DOHH2 (cell line): ENCODE data around the gene ANKMY1.

ENCODE experiments used
- EZH2phosphoT487 ChIP-seq: fragments of 200-600 bp; sonication (generic); IDR thresholded peaks from 2 replicates; pipeline ENCODE4 v1.6.1; 2017; ENCODE audit warnings: borderline replicate concordance, mild to moderate bottlenecking, antibody characterized with exemption, low read length, moderate library complexity, mixed read lengths
- TF ChIP-seq, protein P1 (sequence below): fragments of 200-600 bp; sonication (generic); IDR thresholded peaks from one replicate; pipeline ENCODE4 v1.5.1; 2014; ENCODE audit warnings: antibody characterized with exemption, mild to moderate bottlenecking, low read depth, low read length; ENCODE audit not compliant: poor library complexity, severe bottlenecking

GRCh38 chr2:240599141-240599583, 41.4 kb upstream of the ANKMY1 start:
- TF ChIP-seq, protein P1, sequence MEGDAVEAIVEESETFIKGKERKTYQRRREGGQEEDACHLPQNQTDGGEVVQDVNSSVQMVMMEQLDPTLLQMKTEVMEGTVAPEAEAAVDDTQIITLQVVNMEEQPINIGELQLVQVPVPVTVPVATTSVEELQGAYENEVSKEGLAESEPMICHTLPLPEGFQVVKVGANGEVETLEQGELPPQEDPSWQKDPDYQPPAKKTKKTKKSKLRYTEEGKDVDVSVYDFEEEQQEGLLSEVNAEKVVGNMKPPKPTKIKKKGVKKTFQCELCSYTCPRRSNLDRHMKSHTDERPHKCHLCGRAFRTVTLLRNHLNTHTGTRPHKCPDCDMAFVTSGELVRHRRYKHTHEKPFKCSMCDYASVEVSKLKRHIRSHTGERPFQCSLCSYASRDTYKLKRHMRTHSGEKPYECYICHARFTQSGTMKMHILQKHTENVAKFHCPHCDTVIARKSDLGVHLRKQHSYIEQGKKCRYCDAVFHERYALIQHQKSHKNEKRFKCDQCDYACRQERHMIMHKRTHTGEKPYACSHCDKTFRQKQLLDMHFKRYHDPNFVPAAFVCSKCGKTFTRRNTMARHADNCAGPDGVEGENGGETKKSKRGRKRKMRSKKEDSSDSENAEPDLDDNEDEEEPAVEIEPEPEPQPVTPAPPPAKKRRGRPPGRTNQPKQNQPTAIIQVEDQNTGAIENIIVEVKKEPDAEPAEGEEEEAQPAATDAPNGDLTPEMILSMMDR: no peak
- TF ChIP-seq EZH2phosphoT487: no peak
